Measurements from ENCODE around the gene TOMM40L. TPM values are rescaled to one million over a fixed set of nuclear protein-coding genes. Genes with fewer than 3 reads are reported as not detected.
"Not testable (repeated sequence)": the region's sequence is repeated elsewhere in the genome, so short reads cannot be mapped to it uniquely, and the experiment has no call there.

Gene TOMM40L
- total RNA-seq, 1 donor from 2014 or later = 22.7 TPM

- peak overlapping the region; percentile 11 for H3K27ac Mint-ChIP-seq
- DNase-seq (ENCODE audit: low spot score) = no peak
- intact Hi-C loops (cut with micrococcal nuclease) = no loop called here
- H3K27me3 Mint-ChIP-seq (ENCODE audit: low read depth) = no peaks in the 10 kb centered on the region
- H3K4me3 Mint-ChIP-seq (ENCODE audit: low read depth) = peak overlapping the region; percentile 100
- peaks cover 23% of the 10 kb centered on the region for H3K4me1 Mint-ChIP-seq (ENCODE audit: low read depth)
- no peaks in the 10 kb centered on the region for H3K9me3 Mint-ChIP-seq
- H3K36me3 Mint-ChIP-seq (ENCODE audit: low read depth) = peaks cover 33% of the 10 kb centered on the region
Observed at GRCh38 chr1:161228032-161228431, 2.2 kb downstream of the TOMM40L start.

- Mint-ChIP-seq H3K36me3 (ENCODE audit: low read depth) (peaks cover 33% of the 10 kb centered on the region), H3K4me1 (ENCODE audit: low read depth) (peaks cover 22% of the 10 kb centered on the region), H3K9me3 (no peaks in the 10 kb centered on the region), H3K27ac (no peak overlapping the region), H3K4me3 (ENCODE audit: low read depth) (no peak overlapping the region), H3K27me3 (ENCODE audit: low read depth) (no peaks in the 10 kb centered on the region)
- intact Hi-C loops (cut with micrococcal nuclease) = no loop called here
- DNase-seq (ENCODE audit: low spot score) = no peak
Observed at GRCh38 chr1:161229896-161230295, 4.0 kb downstream of the TOMM40L start.

- Mint-ChIP-seq H3K36me3 (ENCODE audit: low read depth) (peaks cover 33% of the 10 kb centered on the region), H3K27ac (no peak overlapping the region), H3K4me3 (ENCODE audit: low read depth) (no peak overlapping the region), H3K4me1 (ENCODE audit: low read depth) (peaks cover 16% of the 10 kb centered on the region), H3K27me3 (ENCODE audit: low read depth) (no peaks in the 10 kb centered on the region), H3K9me3 (no peaks in the 10 kb centered on the region)
- intact Hi-C loops (cut with micrococcal nuclease) = no loop called here
- DNase-seq (ENCODE audit: low spot score) = no peak
Observed at GRCh38 chr1:161230762-161231161, 4.9 kb downstream of the TOMM40L start.

- Mint-ChIP-seq H3K27ac (no peak overlapping the region), H3K27me3 (ENCODE audit: low read depth) (no peaks in the 10 kb centered on the region)
- intact Hi-C loops (cut with micrococcal nuclease) = no loop called here
Observed at GRCh38 chr1:161233102-161233501, 7.2 kb downstream of the TOMM40L start.

GRCh38 chr1:161235957-161236775, 10.3 kb downstream of the TOMM40L start:
- H3K4me3 Mint-ChIP-seq (ENCODE audit: low read depth) = no peak overlapping the region
- H3K27me3 Mint-ChIP-seq (ENCODE audit: low read depth) = peaks cover 8% of the 10 kb centered on the region
- H3K27ac Mint-ChIP-seq = no peak overlapping the region
- no peak for DNase-seq (ENCODE audit: low spot score)
- H3K4me1 Mint-ChIP-seq (ENCODE audit: low read depth) = no peaks in the 10 kb centered on the region
- no peaks in the 10 kb centered on the region for H3K36me3 Mint-ChIP-seq (ENCODE audit: low read depth)
- no peaks in the 10 kb centered on the region for H3K9me3 Mint-ChIP-seq
- intact Hi-C loops (cut with micrococcal nuclease) = no loop called here

More at GRCh38 chr1:161233102-161233501, 7.2 kb downstream of the TOMM40L start:
- no peaks in the 10 kb centered on the region for H3K9me3 Mint-ChIP-seq
- H3K4me3 Mint-ChIP-seq (ENCODE audit: low read depth) = no peak overlapping the region
- peaks cover 25% of the 10 kb centered on the region for H3K36me3 Mint-ChIP-seq (ENCODE audit: low read depth)
- peaks cover under 1% of the 10 kb centered on the region for H3K4me1 Mint-ChIP-seq (ENCODE audit: low read depth)
- no peak for DNase-seq (ENCODE audit: low spot score)

GRCh38 chr1:161238039-161238473, 12.2 kb downstream of the TOMM40L start, which contains the start of gene NR1I3:
TSS of gene NR1I3 (minus strand) at chr1:161238203. CDS start at chr1:161236565, 1,638 bp downstream.
- DNase-seq (ENCODE audit: low spot score) = no peak
- Mint-ChIP-seq H3K36me3 (ENCODE audit: low read depth) (no peaks in the 10 kb centered on the region), H3K27me3 (ENCODE audit: low read depth) (peaks cover 12% of the 10 kb centered on the region), H3K27ac (no peak within 1 kb of the TSS), H3K4me1 (ENCODE audit: low read depth) (no peaks in the 10 kb centered on the region), H3K4me3 (ENCODE audit: low read depth) (no peak within 1 kb of the TSS), H3K9me3 (no peaks in the 10 kb centered on the region)
- intact Hi-C loops (cut with micrococcal nuclease) = no loop called here

- H3K27ac Mint-ChIP-seq = no peak overlapping the region
- intact Hi-C loops (cut with micrococcal nuclease) = no loop called here
Observed at GRCh38 chr1:161241682-161242081, 15.8 kb downstream of the TOMM40L start.

GRCh38 chr1:161242313-161242712, 16.5 kb downstream of the TOMM40L start:
- no peak overlapping the region for H3K4me3 Mint-ChIP-seq (ENCODE audit: low read depth)
- no peak overlapping the region for H3K27ac Mint-ChIP-seq
- H3K9me3 Mint-ChIP-seq = no peaks in the 10 kb centered on the region
- no peaks in the 10 kb centered on the region for H3K4me1 Mint-ChIP-seq (ENCODE audit: low read depth)
- H3K36me3 Mint-ChIP-seq (ENCODE audit: low read depth) = no peaks in the 10 kb centered on the region
- peaks cover 17% of the 10 kb centered on the region for H3K27me3 Mint-ChIP-seq (ENCODE audit: low read depth)
- DNase-seq (ENCODE audit: low spot score) = no peak
- intact Hi-C loops (cut with micrococcal nuclease) = no loop called here

More at GRCh38 chr1:161241682-161242081, 15.8 kb downstream of the TOMM40L start:
- Mint-ChIP-seq H3K4me1 (ENCODE audit: low read depth) (no peaks in the 10 kb centered on the region), H3K4me3 (ENCODE audit: low read depth) (no peak overlapping the region), H3K27me3 (ENCODE audit: low read depth) (peaks cover 15% of the 10 kb centered on the region), H3K9me3 (no peaks in the 10 kb centered on the region), H3K36me3 (ENCODE audit: low read depth) (no peaks in the 10 kb centered on the region)
- DNase-seq (ENCODE audit: low spot score) = no peak

GRCh38 chr1:161244888-161245287, 19.0 kb downstream of the TOMM40L start:
- Mint-ChIP-seq H3K27me3 (ENCODE audit: low read depth) (peaks cover 15% of the 10 kb centered on the region), H3K4me3 (ENCODE audit: low read depth) (no peak overlapping the region), H3K9me3 (peaks cover 2% of the 10 kb centered on the region), H3K27ac (no peak overlapping the region), H3K4me1 (ENCODE audit: low read depth) (no peaks in the 10 kb centered on the region), H3K36me3 (ENCODE audit: low read depth) (no peaks in the 10 kb centered on the region)
- intact Hi-C loops (cut with micrococcal nuclease) = no loop called here
- DNase-seq (ENCODE audit: low spot score) = no peak

- H3K9me3 Mint-ChIP-seq; H3K27ac Mint-ChIP-seq; H3K36me3 Mint-ChIP-seq (ENCODE audit: low read depth); H3K4me1 Mint-ChIP-seq (ENCODE audit: low read depth); H3K27me3 Mint-ChIP-seq (ENCODE audit: low read depth); intact Hi-C loops (cut with micrococcal nuclease); H3K4me3 Mint-ChIP-seq (ENCODE audit: low read depth); DNase-seq (ENCODE audit: low spot score): not testable (repeated sequence)
Observed at GRCh38 chr1:161250100-161250499, 24.2 kb downstream of the TOMM40L start.

GRCh38 chr1:161250829-161251228, 25.0 kb downstream of the TOMM40L start:
- DNase-seq (ENCODE audit: low spot score) = no peak
- intact Hi-C loops (cut with micrococcal nuclease) = no loop called here
- Mint-ChIP-seq H3K36me3 (ENCODE audit: low read depth) (no peaks in the 10 kb centered on the region), H3K4me1 (ENCODE audit: low read depth) (no peaks in the 10 kb centered on the region), H3K4me3 (ENCODE audit: low read depth) (no peak overlapping the region), H3K27ac (no peak overlapping the region), H3K9me3 (peaks cover 9% of the 10 kb centered on the region), H3K27me3 (ENCODE audit: low read depth) (peaks cover 9% of the 10 kb centered on the region)

GRCh38 chr1:161251579-161251978, 25.7 kb downstream of the TOMM40L start:
- peaks cover 15% of the 10 kb centered on the region for H3K9me3 Mint-ChIP-seq
- H3K4me1 Mint-ChIP-seq (ENCODE audit: low read depth) = no peaks in the 10 kb centered on the region
- intact Hi-C loops (cut with micrococcal nuclease) = no loop called here
- H3K27me3 Mint-ChIP-seq (ENCODE audit: low read depth) = peaks cover 7% of the 10 kb centered on the region
- H3K27ac Mint-ChIP-seq = no peak overlapping the region
- DNase-seq (ENCODE audit: low spot score) = no peak
- no peak overlapping the region for H3K4me3 Mint-ChIP-seq (ENCODE audit: low read depth)
- no peaks in the 10 kb centered on the region for H3K36me3 Mint-ChIP-seq (ENCODE audit: low read depth)

- DNase-seq (ENCODE audit: low spot score); H3K27ac Mint-ChIP-seq; H3K4me1 Mint-ChIP-seq (ENCODE audit: low read depth); H3K4me3 Mint-ChIP-seq (ENCODE audit: low read depth); intact Hi-C loops (cut with micrococcal nuclease): not testable (repeated sequence)
- H3K27me3 Mint-ChIP-seq (ENCODE audit: low read depth) = peaks cover 27% of the 10 kb centered on the region
- peaks cover 11% of the 10 kb centered on the region for H3K36me3 Mint-ChIP-seq (ENCODE audit: low read depth)
- H3K9me3 Mint-ChIP-seq = peaks cover 31% of the 10 kb centered on the region
Observed at GRCh38 chr1:161255302-161255701, 29.4 kb downstream of the TOMM40L start.
